Activated T-cell treated with anti-CD3 and anti-CD28 coated beads, Interleukin-2, amount 50 U/mL, for 72 hours (primary cell): ENCODE measurements around the gene ASB17. TPM values are rescaled to one million over a fixed set of nuclear protein-coding genes. Genes with fewer than 3 reads are reported as not detected.
"Not testable (repeated sequence)": the region's sequence is repeated elsewhere in the genome, so short reads cannot be mapped to it uniquely, and the experiment has no call there.

Experiments used
- ATAC-seq, 2 donors: fragments of 150-1000 bp; cut with Tn5 transposase; replicated peaks in 1 of 2; 2 replicates each; pipeline ENCODE4 v1.10.0; 2021; ENCODE audit warnings: moderate library complexity in 2 of 2, mild to moderate bottlenecking in 1 of 2
- DNase-seq, 2 donors: peaks; one replicate each; pipeline ENCODE4 v3.0.0; 2021 to 2022; ENCODE audit warnings: mixed read lengths in 1 of 2
- H3K27ac Mint-ChIP-seq: one replicate; pipeline ENCODE4 v1.8.0; 2022; ENCODE audit warnings: mild to moderate bottlenecking, moderate library complexity, mixed read lengths
- H3K27me3 Mint-ChIP-seq: one replicate; pipeline ENCODE4 v1.8.0; 2022; ENCODE audit warnings: low read depth, mixed read lengths
- H3K36me3 Mint-ChIP-seq, 2 donors: one replicate each; pipeline ENCODE4 v1.8.0; 2022; ENCODE audit warnings: mixed read lengths in 2 of 2, mild to moderate bottlenecking in 1 of 2; ENCODE audit not compliant: insufficient read depth in 2 of 2
- H3K4me1 Mint-ChIP-seq: one replicate; pipeline ENCODE4 v1.8.0; 2022; ENCODE audit warnings: low read depth, mixed read lengths
- H3K4me3 Mint-ChIP-seq, 2 donors: one replicate each; pipeline ENCODE4 v1.8.0; 2022; ENCODE audit warnings: mild to moderate bottlenecking in 2 of 2, mixed read lengths in 2 of 2, moderate library complexity in 2 of 2
- H3K9me3 Mint-ChIP-seq, 2 donors: one replicate each; pipeline ENCODE4 v1.8.0; 2022; ENCODE audit warnings: mixed read lengths in 2 of 2
- total RNA-seq, 2 donors: library from RNA; stranded (reverse); gene quantifications; one replicate each; pipeline ENCODE4 v1.2.3, GENCODE V29; 2022

The ASB17 gene
- not detected for total RNA-seq

DNA sequence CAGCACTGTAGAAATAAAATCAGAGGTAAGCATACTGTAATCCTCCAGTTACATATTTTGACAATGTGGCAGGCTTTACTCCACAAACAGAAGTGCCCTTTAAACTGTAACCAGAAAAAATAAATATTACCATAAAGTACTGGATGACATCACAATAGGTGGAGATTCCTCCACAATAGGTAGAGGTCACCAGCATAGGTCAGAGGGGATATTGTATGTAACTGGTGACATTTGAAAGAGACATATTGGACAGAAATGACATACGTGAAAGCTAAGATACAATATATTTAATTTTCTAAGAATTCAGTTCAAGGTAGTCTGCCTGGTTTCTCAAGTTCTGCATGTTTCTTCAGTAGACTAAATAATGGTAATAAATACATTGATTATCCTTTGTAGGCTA, at the start of gene ASB17:
ASB17 (minus strand) TSS at position 101 of the 400 bp plus-strand sequence. CDS start 113 bp downstream, outside the sequence.
- no peaks in the 10 kb centered on the region for H3K9me3 Mint-ChIP-seq
- no peak within 1 kb of the TSS for H3K4me3 Mint-ChIP-seq
- H3K36me3 Mint-ChIP-seq: peaks cover 0 to 1% of the 10 kb centered on the region in 2 donors
- no peak within 1 kb of the TSS for H3K27ac Mint-ChIP-seq
- no peaks in the 10 kb centered on the region for H3K4me1 Mint-ChIP-seq
- DNase-seq (no peak), ATAC-seq (no peak)
- H3K27me3 Mint-ChIP-seq: peaks cover 16% of the 10 kb centered on the region

GRCh38 chr1:75980972-75981897, 49.0 kb upstream of the ASB17 start:
- DNase-seq (no peak), ATAC-seq (no peak)
- peaks cover 7% of the 10 kb centered on the region for H3K4me1 Mint-ChIP-seq
- H3K9me3 Mint-ChIP-seq: peaks cover 5 to 6% of the 10 kb centered on the region in 2 donors
- H3K27ac Mint-ChIP-seq: no peak overlapping the region
- H3K27me3 Mint-ChIP-seq: peaks cover 7% of the 10 kb centered on the region
- peaks cover 4 to 6% of the 10 kb centered on the region in 2 donors for H3K36me3 Mint-ChIP-seq
- no peak overlapping the region for H3K4me3 Mint-ChIP-seq

DNA sequence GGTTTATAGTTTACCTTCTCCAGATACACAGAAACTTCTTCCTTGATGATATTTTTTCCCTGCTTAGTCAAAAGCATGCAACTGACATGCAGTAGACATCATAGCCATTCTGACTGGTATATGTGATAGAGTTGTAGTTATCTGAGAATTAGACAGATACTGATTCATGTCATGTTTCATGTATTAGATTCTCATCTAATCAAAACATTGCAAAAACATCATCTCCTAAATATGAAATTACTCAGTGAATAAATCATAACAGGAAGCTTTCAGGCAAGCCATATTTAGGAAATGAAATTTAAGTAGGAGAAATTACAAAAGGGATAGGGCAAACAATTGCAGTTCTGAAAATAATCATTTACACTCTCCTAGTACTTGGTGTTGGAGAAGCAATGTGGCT, 38.4 kb upstream of the ASB17 start:
- Mint-ChIP-seq H3K27me3 (no peaks in the 10 kb centered on the region), H3K36me3 (no peaks in the 10 kb centered on the region), H3K27ac (no peak overlapping the region), H3K4me3 (no peak overlapping the region), H3K4me1 (no peaks in the 10 kb centered on the region), H3K9me3 (no peaks in the 10 kb centered on the region)
- ATAC-seq (no peak), DNase-seq (no peak)

- DNase-seq (no peak), ATAC-seq (no peak)
- no peaks in the 10 kb centered on the region for H3K9me3 Mint-ChIP-seq
- H3K36me3 Mint-ChIP-seq: no peaks in the 10 kb centered on the region
- no peak overlapping the region for H3K4me3 Mint-ChIP-seq
- no peak overlapping the region for H3K27ac Mint-ChIP-seq
- H3K27me3 Mint-ChIP-seq: peaks cover 7% of the 10 kb centered on the region
- H3K4me1 Mint-ChIP-seq: no peaks in the 10 kb centered on the region
These were observed 37.3 kb upstream of the ASB17 start for GRCh38 chr1:75969550-75969949.

DNA sequence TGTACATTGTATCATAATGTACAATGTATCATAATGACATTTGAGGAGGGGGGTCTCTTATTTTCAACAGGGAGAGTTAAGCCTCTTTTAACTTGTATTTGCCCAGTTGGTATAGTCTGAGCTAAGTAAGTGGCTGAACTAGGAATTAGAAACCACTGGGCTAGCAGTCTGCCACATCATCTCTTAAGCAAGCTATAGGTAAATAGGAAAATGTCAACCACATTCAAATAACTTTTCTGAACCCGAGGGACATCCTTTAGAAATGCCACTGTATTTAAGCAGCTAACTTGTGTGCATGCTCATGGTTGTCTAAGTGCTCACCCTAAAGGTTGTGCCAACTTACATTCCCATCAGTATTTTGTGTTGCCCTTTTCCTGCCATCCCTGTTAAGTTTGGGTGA, 35.5 kb upstream of the ASB17 start:
- ATAC-seq (no peak), DNase-seq (no peak)
- peaks cover 7% of the 10 kb centered on the region for H3K27me3 Mint-ChIP-seq
- H3K27ac Mint-ChIP-seq: no peak overlapping the region
- no peaks in the 10 kb centered on the region for H3K9me3 Mint-ChIP-seq
- no peaks in the 10 kb centered on the region for H3K36me3 Mint-ChIP-seq
- no peak overlapping the region for H3K4me3 Mint-ChIP-seq
- H3K4me1 Mint-ChIP-seq: no peaks in the 10 kb centered on the region

- Mint-ChIP-seq H3K9me3 (peaks cover 0 to 1% of the 10 kb centered on the region in 2 donors), H3K4me3 (no peak overlapping the region), H3K27me3 (peaks cover 7% of the 10 kb centered on the region), H3K36me3 (no peaks in the 10 kb centered on the region), H3K4me1 (no peaks in the 10 kb centered on the region), H3K27ac (no peak overlapping the region)
- DNase-seq (no peak), ATAC-seq (no peak)
These were observed 32.7 kb upstream of the ASB17 start for GRCh38 chr1:75964760-75965408.

DNA sequence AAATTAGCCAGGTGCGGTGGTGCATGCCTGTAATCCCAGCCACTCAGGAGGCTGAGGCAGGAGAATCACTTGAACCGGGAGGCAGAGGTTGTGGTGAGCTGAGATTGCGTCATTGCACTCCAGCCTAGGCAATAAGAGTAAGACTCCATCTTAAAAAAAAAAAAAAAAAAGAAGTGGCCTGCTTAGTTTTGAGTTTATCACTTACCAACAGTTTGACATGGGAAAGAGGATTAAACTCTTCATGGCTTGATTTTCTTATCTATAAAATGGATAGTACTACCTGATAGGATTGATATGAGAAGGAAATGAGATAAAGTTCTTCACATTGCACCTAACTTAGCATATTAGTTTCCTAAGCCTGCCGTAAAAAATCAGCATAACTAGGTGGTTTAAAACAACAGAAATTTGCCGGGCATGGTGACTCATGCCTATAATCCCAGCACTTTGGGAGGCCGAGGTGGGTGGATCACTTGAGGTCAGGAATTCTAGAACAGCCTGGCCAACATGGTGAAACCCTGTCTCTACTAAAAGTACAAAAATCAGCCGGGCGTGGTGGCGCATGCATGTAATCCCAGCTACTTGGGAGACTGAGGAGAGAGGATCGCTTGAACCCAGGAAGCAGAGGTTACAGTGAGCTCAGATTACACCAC, 32.0 kb upstream of the ASB17 start:
- ATAC-seq, H3K36me3 Mint-ChIP-seq, H3K27me3 Mint-ChIP-seq, H3K4me3 Mint-ChIP-seq, H3K27ac Mint-ChIP-seq, H3K9me3 Mint-ChIP-seq, DNase-seq, H3K4me1 Mint-ChIP-seq: not testable (repeated sequence)

DNA sequence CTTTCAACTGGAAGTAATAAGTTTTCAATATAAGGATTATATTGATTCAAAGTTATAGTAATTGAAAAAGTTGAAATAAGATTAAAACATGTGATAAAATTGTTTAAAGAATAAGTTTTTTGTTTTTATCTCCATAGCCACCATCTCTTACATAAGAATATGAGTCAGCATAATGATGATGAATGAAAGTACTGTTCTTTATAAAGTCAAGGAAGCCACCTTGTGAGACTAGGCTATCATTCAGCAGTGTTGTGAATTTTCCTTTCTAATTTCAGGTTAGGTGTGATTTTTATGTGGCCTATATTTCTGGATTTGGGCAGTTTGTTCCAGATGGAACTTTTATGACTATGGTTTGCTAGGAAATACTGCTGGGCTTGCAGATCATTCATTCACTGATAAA, 22.4 kb upstream of the ASB17 start:
- no peaks in the 10 kb centered on the region for H3K4me1 Mint-ChIP-seq
- no peak overlapping the region for H3K4me3 Mint-ChIP-seq
- no peaks in the 10 kb centered on the region for H3K36me3 Mint-ChIP-seq
- ATAC-seq (no peak), DNase-seq (no peak)
- no peaks in the 10 kb centered on the region for H3K9me3 Mint-ChIP-seq
- H3K27ac Mint-ChIP-seq: no peak overlapping the region
- no peaks in the 10 kb centered on the region for H3K27me3 Mint-ChIP-seq

- H3K27me3 Mint-ChIP-seq: no peaks in the 10 kb centered on the region
- ATAC-seq: no peak
- H3K9me3 Mint-ChIP-seq: no peaks in the 10 kb centered on the region
- no peak overlapping the region for H3K4me3 Mint-ChIP-seq
- DNase-seq: no peak
- H3K4me1 Mint-ChIP-seq: no peaks in the 10 kb centered on the region
- H3K36me3 Mint-ChIP-seq: no peaks in the 10 kb centered on the region
- no peak overlapping the region for H3K27ac Mint-ChIP-seq
These were observed 21.3 kb upstream of the ASB17 start for GRCh38 chr1:75953461-75953860.

- Mint-ChIP-seq H3K9me3 (no peaks in the 10 kb centered on the region), H3K36me3 (no peaks in the 10 kb centered on the region), H3K27me3 (no peaks in the 10 kb centered on the region), H3K4me3 (no peak overlapping the region), H3K27ac (no peak overlapping the region), H3K4me1 (no peaks in the 10 kb centered on the region)
- DNase-seq: no peak
- no peak for ATAC-seq
These were observed 19.8 kb upstream of the ASB17 start for GRCh38 chr1:75952016-75952415.

- Mint-ChIP-seq H3K27ac (no peak overlapping the region), H3K36me3 (no peaks in the 10 kb centered on the region), H3K4me3 (no peak overlapping the region), H3K9me3 (peaks cover 0 to 3% of the 10 kb centered on the region in 2 donors), H3K4me1 (no peaks in the 10 kb centered on the region), H3K27me3 (no peaks in the 10 kb centered on the region)
- no peak for DNase-seq
- ATAC-seq: no peak
These were observed 18.0 kb upstream of the ASB17 start for GRCh38 chr1:75950176-75950575.

GRCh38 chr1:75943037-75943436, 10.8 kb upstream of the ASB17 start:
- not testable (repeated sequence) for H3K27me3 Mint-ChIP-seq, DNase-seq, H3K4me3 Mint-ChIP-seq, H3K4me1 Mint-ChIP-seq, ATAC-seq, H3K27ac Mint-ChIP-seq, H3K9me3 Mint-ChIP-seq, H3K36me3 Mint-ChIP-seq

DNA sequence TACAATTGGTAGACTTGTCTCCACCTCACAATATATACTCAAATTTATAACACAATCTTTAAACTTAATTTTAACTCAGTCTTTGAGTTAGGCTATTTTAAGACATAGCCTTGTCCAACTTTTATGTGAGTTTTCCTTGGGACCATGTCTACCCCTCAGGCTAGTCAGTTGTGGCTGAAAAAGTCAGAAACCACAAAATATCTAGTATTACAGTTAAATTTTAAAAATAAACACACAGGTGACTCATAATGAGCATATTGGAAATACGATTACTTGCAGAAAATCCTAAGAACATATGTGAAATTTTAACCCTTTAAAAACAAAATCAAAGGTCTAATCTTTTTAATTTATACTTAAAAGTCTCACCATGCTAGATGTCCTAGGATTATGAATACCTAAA, 4.8 kb upstream of the ASB17 start:
- no peak for ATAC-seq
- Mint-ChIP-seq H3K27me3 (no peaks in the 10 kb centered on the region), H3K36me3 (no peaks in the 10 kb centered on the region), H3K4me3 (no peak overlapping the region), H3K4me1 (no peaks in the 10 kb centered on the region), H3K27ac (no peak overlapping the region), H3K9me3 (peaks cover 0 to 2% of the 10 kb centered on the region in 2 donors)
- no peak for DNase-seq
